ENCODE data around the gene THAP8. TPM values are rescaled to one million over a fixed set of nuclear protein-coding genes. Genes with fewer than 3 reads are reported as not detected.

THAP8 gene
- total and polyA plus RNA-seq, 2 of the 13 experiments (the other 11 are each of a cell fraction or from before 2014, with no cell fraction given): 1.7 to 3.7 TPM

GRCh38 chr19:36008336-36008978 lies 45.6 kb downstream of the THAP8 start, which contains the start of gene SYNE4 (continued):
- TF ChIP-seq GLI4 (CRISPR knock-in tag; IDR thresholded peaks at IDR 0.05; ENCODE audit: borderline replicate concordance) (no peak), ARHGAP35 (CRISPR knock-in tag; IDR thresholded peaks at IDR 0.05; ENCODE audit: borderline replicate concordance) (peak; percentile 79; the same call in 1 of the 2 replicates), ZNF639 (CRISPR knock-in tag; conservative IDR thresholded peaks at IDR 0.05) (no peak), ZFP91 (CRISPR knock-in tag; IDR thresholded peaks at IDR 0.05; ENCODE audit: borderline replicate concordance) (peak; percentile 50; the same call in 1 of the 2 replicates), ZNF382 (CRISPR knock-in tag; IDR thresholded peaks at IDR 0.05; ENCODE audit: borderline replicate concordance) (no peak), IRF9 (CRISPR knock-in tag; IDR thresholded peaks at IDR 0.05; ENCODE audit: borderline replicate concordance) (peak; percentile 88; the same call in 1 of the 2 replicates), TSC22D2 (CRISPR knock-in tag; IDR thresholded peaks at IDR 0.05; ENCODE audit: borderline replicate concordance) (peak; percentile 72; the same call in 1 of the 2 replicates), MTERF4 (CRISPR knock-in tag; IDR thresholded peaks at IDR 0.05) (no peak), ESRRA (CRISPR knock-in tag; IDR thresholded peaks at IDR 0.05; ENCODE audit: low read depth) (no peak), POLR2A (IDR thresholded peaks at IDR 0.05; ENCODE audit: insufficient read depth in 1 of 2, low read depth in 2 of 2, low read length in 2 of 2) (peak; percentile 80 to 94), ZFP41 (CRISPR knock-in tag; IDR thresholded peaks at IDR 0.05; ENCODE audit: borderline replicate concordance) (no peak), RBM22 (optimal IDR thresholded peaks at IDR 0.05; ENCODE audit: low read length) (no peak), ZNF253 (CRISPR knock-in tag; IDR thresholded peaks at IDR 0.05; ENCODE audit: borderline replicate concordance) (0 out of 2 replicates have a peak, but pooled peaks have one; percentile 37), MTF2 (CRISPR knock-in tag; IDR thresholded peaks at IDR 0.05; ENCODE audit: borderline replicate concordance) (no peak), ZNF747 (CRISPR knock-in tag; IDR thresholded peaks at IDR 0.05; ENCODE audit: borderline replicate concordance) (no peak), AFF4 (CRISPR knock-in tag; IDR thresholded peaks at IDR 0.05) (no peak), FLYWCH1 (CRISPR knock-in tag; IDR thresholded peaks at IDR 0.05) (no peak), ZSCAN9 (CRISPR knock-in tag; IDR thresholded peaks at IDR 0.05; ENCODE audit: borderline replicate concordance) (peak; percentile 47; the same call in 1 of the 2 replicates), ZNF333 (CRISPR knock-in tag; IDR thresholded peaks at IDR 0.05; ENCODE audit: borderline replicate concordance) (peak; percentile 55; the same call in 1 of the 2 replicates), HNRNPH1 (optimal IDR thresholded peaks at IDR 0.05; ENCODE audit: low read depth, low read length) (no peak)
